Measurements from ENCODE around the gene FIG4.
"Not testable (repeated sequence)": the region's sequence is repeated elsewhere in the genome, so short reads cannot be mapped to it uniquely, and the experiment has no call there.

FIG4 gene

GRCh38 chr6:109725250-109725649 lies 34.2 kb downstream of the FIG4 start:
- H3K9me3 ChIP-seq (ENCODE audit: control insufficient read depth in 1 of 2, low read length in 2 of 2); H3K27ac ChIP-seq (ENCODE audit: low read length); H3K27me3 ChIP-seq (ENCODE audit: low read depth, low read length); H3K36me3 ChIP-seq (ENCODE audit: control insufficient read depth in 1 of 2, insufficient read depth in 2 of 2, low read length in 2 of 2); H3K4me1 ChIP-seq (ENCODE audit: control insufficient read depth in 1 of 2, insufficient read depth in 2 of 2, low read length in 2 of 2); H3K4me3 ChIP-seq (ENCODE audit: low read depth in 1 of 2, low read length in 2 of 2): not testable (repeated sequence)

- Histone ChIP-seq H3K27me3 (ENCODE audit: low read depth, low read length) (no peaks in the 10 kb centered on the region), H3K36me3 (ENCODE audit: control insufficient read depth in 1 of 2, insufficient read depth in 2 of 2, low read length in 2 of 2) (peaks cover 23 to 24% of the 10 kb centered on the region in 2 donors), H3K4me1 (ENCODE audit: control insufficient read depth in 1 of 2, insufficient read depth in 2 of 2, low read length in 2 of 2) (no peaks in the 10 kb centered on the region), H3K9me3 (ENCODE audit: control insufficient read depth in 1 of 2, low read length in 2 of 2) (no peaks in the 10 kb centered on the region), H3K4me3 (ENCODE audit: low read depth in 1 of 2, low read length in 2 of 2) (no peak overlapping the region), H3K27ac (ENCODE audit: low read length) (no peak overlapping the region)
Observed at GRCh38 chr6:109736273-109737025, 45.4 kb downstream of the FIG4 start.

GRCh38 chr6:109738255-109738654 lies 47.2 kb downstream of the FIG4 start:
- Histone ChIP-seq H3K9me3 (ENCODE audit: control insufficient read depth in 1 of 2, low read length in 2 of 2) (no peaks in the 10 kb centered on the region), H3K36me3 (ENCODE audit: control insufficient read depth in 1 of 2, insufficient read depth in 2 of 2, low read length in 2 of 2) (peaks cover 24 to 25% of the 10 kb centered on the region in 2 donors), H3K4me1 (ENCODE audit: control insufficient read depth in 1 of 2, insufficient read depth in 2 of 2, low read length in 2 of 2) (no peaks in the 10 kb centered on the region), H3K27ac (ENCODE audit: low read length) (no peak overlapping the region), H3K4me3 (ENCODE audit: low read depth in 1 of 2, low read length in 2 of 2) (no peak overlapping the region), H3K27me3 (ENCODE audit: low read depth, low read length) (no peaks in the 10 kb centered on the region)

GRCh38 chr6:109738667-109739066 lies 47.6 kb downstream of the FIG4 start:
- Histone ChIP-seq H3K4me3 (ENCODE audit: low read depth in 1 of 2, low read length in 2 of 2) (no peak overlapping the region), H3K36me3 (ENCODE audit: control insufficient read depth in 1 of 2, insufficient read depth in 2 of 2, low read length in 2 of 2) (peaks cover 25 to 26% of the 10 kb centered on the region in 2 donors), H3K9me3 (ENCODE audit: control insufficient read depth in 1 of 2, low read length in 2 of 2) (no peaks in the 10 kb centered on the region), H3K27ac (ENCODE audit: low read length) (no peak overlapping the region), H3K27me3 (ENCODE audit: low read depth, low read length) (no peaks in the 10 kb centered on the region), H3K4me1 (ENCODE audit: control insufficient read depth in 1 of 2, insufficient read depth in 2 of 2, low read length in 2 of 2) (no peaks in the 10 kb centered on the region)

- no peaks in the 10 kb centered on the region for H3K27me3 ChIP-seq (ENCODE audit: low read depth, low read length)
- H3K9me3 ChIP-seq (ENCODE audit: control insufficient read depth in 1 of 2, low read length in 2 of 2) = no peaks in the 10 kb centered on the region
- H3K27ac ChIP-seq (ENCODE audit: low read length) = no peak overlapping the region
- no peak overlapping the region for H3K4me3 ChIP-seq (ENCODE audit: low read depth in 1 of 2, low read length in 2 of 2)
- peaks cover 25 to 33% of the 10 kb centered on the region in 2 donors for H3K36me3 ChIP-seq (ENCODE audit: control insufficient read depth in 1 of 2, insufficient read depth in 2 of 2, low read length in 2 of 2)
- no peaks in the 10 kb centered on the region for H3K4me1 ChIP-seq (ENCODE audit: control insufficient read depth in 1 of 2, insufficient read depth in 2 of 2, low read length in 2 of 2)
Observed at GRCh38 chr6:109739686-109740085, 48.6 kb downstream of the FIG4 start.

GRCh38 chr6:109740787-109741186 lies 49.7 kb downstream of the FIG4 start:
- no peak overlapping the region for H3K4me3 ChIP-seq (ENCODE audit: low read depth in 1 of 2, low read length in 2 of 2)
- peaks cover 17 to 23% of the 10 kb centered on the region in 2 donors for H3K36me3 ChIP-seq (ENCODE audit: control insufficient read depth in 1 of 2, insufficient read depth in 2 of 2, low read length in 2 of 2)
- H3K4me1 ChIP-seq (ENCODE audit: control insufficient read depth in 1 of 2, insufficient read depth in 2 of 2, low read length in 2 of 2) = no peaks in the 10 kb centered on the region
- no peaks in the 10 kb centered on the region for H3K9me3 ChIP-seq (ENCODE audit: control insufficient read depth in 1 of 2, low read length in 2 of 2)
- H3K27me3 ChIP-seq (ENCODE audit: low read depth, low read length) = no peaks in the 10 kb centered on the region
- no peak overlapping the region for H3K27ac ChIP-seq (ENCODE audit: low read length)

GRCh38 chr6:109743739-109744138 lies 52.6 kb downstream of the FIG4 start:
- H3K4me1 ChIP-seq (ENCODE audit: control insufficient read depth in 1 of 2, insufficient read depth in 2 of 2, low read length in 2 of 2) = no peaks in the 10 kb centered on the region
- no peaks in the 10 kb centered on the region for H3K9me3 ChIP-seq (ENCODE audit: control insufficient read depth in 1 of 2, low read length in 2 of 2)
- H3K27ac ChIP-seq (ENCODE audit: low read length) = no peak overlapping the region
- H3K36me3 ChIP-seq (ENCODE audit: control insufficient read depth in 1 of 2, insufficient read depth in 2 of 2, low read length in 2 of 2) = peaks cover 9 to 13% of the 10 kb centered on the region in 2 donors
- no peaks in the 10 kb centered on the region for H3K27me3 ChIP-seq (ENCODE audit: low read depth, low read length)
- no peak overlapping the region for H3K4me3 ChIP-seq (ENCODE audit: low read depth in 1 of 2, low read length in 2 of 2)

- not testable (repeated sequence) for H3K4me3 ChIP-seq (ENCODE audit: low read depth in 1 of 2, low read length in 2 of 2); H3K27ac ChIP-seq (ENCODE audit: low read length); H3K4me1 ChIP-seq (ENCODE audit: control insufficient read depth in 1 of 2, insufficient read depth in 2 of 2, low read length in 2 of 2); H3K9me3 ChIP-seq (ENCODE audit: control insufficient read depth in 1 of 2, low read length in 2 of 2); H3K27me3 ChIP-seq (ENCODE audit: low read depth, low read length)
- H3K36me3 ChIP-seq (ENCODE audit: control insufficient read depth in 1 of 2, insufficient read depth in 2 of 2, low read length in 2 of 2) = peaks cover 9 to 13% of the 10 kb centered on the region in 2 donors
Observed at GRCh38 chr6:109744779-109745178, 53.7 kb downstream of the FIG4 start.

- Histone ChIP-seq H3K27ac (ENCODE audit: low read length) (no peak overlapping the region), H3K9me3 (ENCODE audit: control insufficient read depth in 1 of 2, low read length in 2 of 2) (no peaks in the 10 kb centered on the region), H3K36me3 (ENCODE audit: control insufficient read depth in 1 of 2, insufficient read depth in 2 of 2, low read length in 2 of 2) (peaks cover 0 to 9% of the 10 kb centered on the region in 2 donors), H3K4me3 (ENCODE audit: low read depth in 1 of 2, low read length in 2 of 2) (no peak overlapping the region), H3K4me1 (ENCODE audit: control insufficient read depth in 1 of 2, insufficient read depth in 2 of 2, low read length in 2 of 2) (no peaks in the 10 kb centered on the region), H3K27me3 (ENCODE audit: low read depth, low read length) (no peaks in the 10 kb centered on the region)
Observed at GRCh38 chr6:109747221-109747620, 56.1 kb downstream of the FIG4 start.

- no peak overlapping the region for H3K27ac ChIP-seq (ENCODE audit: low read length)
- peaks cover 4 to 12% of the 10 kb centered on the region in 2 donors for H3K36me3 ChIP-seq (ENCODE audit: control insufficient read depth in 1 of 2, insufficient read depth in 2 of 2, low read length in 2 of 2)
- no peak overlapping the region for H3K4me3 ChIP-seq (ENCODE audit: low read depth in 1 of 2, low read length in 2 of 2)
- peaks cover 0 to 2% of the 10 kb centered on the region in 2 donors for H3K9me3 ChIP-seq (ENCODE audit: control insufficient read depth in 1 of 2, low read length in 2 of 2)
- no peaks in the 10 kb centered on the region for H3K4me1 ChIP-seq (ENCODE audit: control insufficient read depth in 1 of 2, insufficient read depth in 2 of 2, low read length in 2 of 2)
- H3K27me3 ChIP-seq (ENCODE audit: low read depth, low read length) = no peaks in the 10 kb centered on the region
Observed at GRCh38 chr6:109759098-109759955, 68.2 kb downstream of the FIG4 start.

- Histone ChIP-seq H3K36me3 (ENCODE audit: control insufficient read depth in 1 of 2, insufficient read depth in 2 of 2, low read length in 2 of 2) (peaks cover 4 to 12% of the 10 kb centered on the region in 2 donors), H3K4me1 (ENCODE audit: control insufficient read depth in 1 of 2, insufficient read depth in 2 of 2, low read length in 2 of 2) (no peaks in the 10 kb centered on the region), H3K27ac (ENCODE audit: low read length) (no peak overlapping the region), H3K27me3 (ENCODE audit: low read depth, low read length) (no peaks in the 10 kb centered on the region), H3K9me3 (ENCODE audit: control insufficient read depth in 1 of 2, low read length in 2 of 2) (peaks cover 0 to 2% of the 10 kb centered on the region in 2 donors), H3K4me3 (ENCODE audit: low read depth in 1 of 2, low read length in 2 of 2) (no peak overlapping the region)
Observed at GRCh38 chr6:109760208-109760607, 69.1 kb downstream of the FIG4 start.

Measured in muscle layer of duodenum (tissue), 2 donors.